Measurements from ENCODE around the gene TMEM63C. TPM values are rescaled to one million over a fixed set of nuclear protein-coding genes. Genes with fewer than 3 reads are reported as not detected.

Gene TMEM63C
- total RNA-seq, 1 experiment from 2014 or later, result 0.39 TPM

- no peak for DNase-seq (ENCODE audit: low read depth)
Measured at GRCh38 chr14:77221241-77221871, 39.8 kb downstream of the TMEM63C start.

GRCh38 chr14:77222546-77223225 lies 41.1 kb downstream of the TMEM63C start:
- DNase-seq (ENCODE audit: low read depth), result no peak

GRCh38 chr14:77224212-77224611 lies 42.6 kb downstream of the TMEM63C start:
- DNase-seq (ENCODE audit: low read depth), result no peak

GRCh38 chr14:77225254-77225653 lies 43.7 kb downstream of the TMEM63C start:
- DNase-seq (ENCODE audit: low read depth), result no peak

GRCh38 chr14:77225892-77226557 lies 44.4 kb downstream of the TMEM63C start:
- DNase-seq (ENCODE audit: low read depth), result no peak

- DNase-seq (ENCODE audit: low read depth), result no peak
Measured at GRCh38 chr14:77228056-77228455, 46.5 kb downstream of the TMEM63C start.

GRCh38 chr14:77230914-77231313 lies 49.3 kb downstream of the TMEM63C start:
- DNase-seq (ENCODE audit: low read depth), result no peak

GRCh38 chr14:77231721-77232120 lies 50.1 kb downstream of the TMEM63C start:
- no peak for DNase-seq (ENCODE audit: low read depth)

- no peak for DNase-seq (ENCODE audit: low read depth)
Measured at GRCh38 chr14:77236814-77237213, 55.2 kb downstream of the TMEM63C start.

GRCh38 chr14:77238356-77238755 lies 56.8 kb downstream of the TMEM63C start:
- DNase-seq (ENCODE audit: low read depth), result no peak

- no peak for DNase-seq (ENCODE audit: low read depth)
Measured at GRCh38 chr14:77238996-77239395, 57.4 kb downstream of the TMEM63C start.

GRCh38 chr14:77239412-77239811 lies 57.8 kb downstream of the TMEM63C start:
- no peak for DNase-seq (ENCODE audit: low read depth)

GRCh38 chr14:77240336-77240915 lies 58.8 kb downstream of the TMEM63C start:
- no peak for DNase-seq (ENCODE audit: low read depth)

GRCh38 chr14:77241955-77242354 lies 60.4 kb downstream of the TMEM63C start:
- DNase-seq (ENCODE audit: low read depth), result no peak

- DNase-seq (ENCODE audit: low read depth), result no peak
Measured at GRCh38 chr14:77242752-77243151, 61.2 kb downstream of the TMEM63C start.

GRCh38 chr14:77243853-77244252 lies 62.3 kb downstream of the TMEM63C start:
- DNase-seq (ENCODE audit: low read depth), result no peak

GRCh38 chr14:77245820-77246219 lies 64.2 kb downstream of the TMEM63C start:
- no peak for DNase-seq (ENCODE audit: low read depth)

GRCh38 chr14:77246784-77247183 lies 65.2 kb downstream of the TMEM63C start:
- no peak for DNase-seq (ENCODE audit: low read depth)

GRCh38 chr14:77248666-77249065 lies 67.1 kb downstream of the TMEM63C start:
- DNase-seq (ENCODE audit: low read depth), result peak; percentile 27

GRCh38 chr14:77249286-77249685 lies 67.7 kb downstream of the TMEM63C start:
- DNase-seq (ENCODE audit: low read depth), result no peak

GRCh38 chr14:77250927-77251326 lies 69.3 kb downstream of the TMEM63C start:
- no peak for DNase-seq (ENCODE audit: low read depth)

GRCh38 chr14:77251870-77252269 lies 70.3 kb downstream of the TMEM63C start:
- DNase-seq (ENCODE audit: low read depth), result no peak
